K562 (cell line): Measurements from ENCODE around the gene ATP5F1D. TPM values are rescaled to one million over a fixed set of nuclear protein-coding genes. Genes with fewer than 3 reads are reported as not detected.

ENCODE experiments used
- ATAC-seq: fragments of 200-7000 bp; cut with Tn5 transposase; 3 replicates; pipeline ENCODE4 v1.9.1; 2020; ENCODE audit warnings: moderate library complexity
- BruUV-seq: library from RNA; stranded (reverse); fragments of 400-500 nt; replicated peaks from 2 replicates; lab custom pipeline; 2021; lab: Mats Ljungman, UMichigan
- CTCF ChIA-PET: fragments of 300-600 bp; formaldehyde crosslinking; extraction: SDS; loops from one replicate; lab custom pipeline; 2021; ENCODE audit warnings: low intra/inter-chr PET ratio; lab: Yijun Ruan, JAX
- POLR2A ChIA-PET: fragments of 300-600, 350-650 bp; sonication (Branson Sonifier 250); formaldehyde crosslinking; extraction: SDS; loops from one replicate; lab custom pipeline; 2021; ENCODE audit warnings: antibody characterized with exemption, inconsistent platforms; lab: Yijun Ruan, JAX
- DNase-seq, 4 experiments: peaks; one replicate each; pipeline versions ENCODE4 v3.0.0 to v3.0.0-alpha.2; 2011 to 2018; ENCODE audit warnings: low spot score in 3 of 4, mixed read lengths in 3 of 4; ENCODE audit errors: extremely low read depth in 1 of 4
- FAIRE-seq: peaks from 2 replicates; lab custom pipeline; 2011; peaks lifted over from hg19 to GRCh38; lab: Jason Lieb, UNC
- H2AFZ ChIP-seq: 2 replicates; pipeline ENCODE4 v1.6.0; 2011; ENCODE audit warnings: low read depth, low read length, control low read depth, inconsistent platforms
- H3K27ac ChIP-seq: fragments of 200-600 bp; 3 replicates; pipeline ENCODE4 v1.8.0; 2011; ENCODE audit warnings: low read depth, mild to moderate bottlenecking, control low read depth, inconsistent platforms, low read length, moderate library complexity, mixed read lengths; ENCODE audit errors: extremely low read depth
- H3K27me3 ChIP-seq, 2 experiments: fragments of 300-600 bp in 1 of 2; 2 replicates in 1 of 2; 3 replicates in 1 of 2; pipeline versions ENCODE4 v1.6.0 to v1.8.0; 2011; ENCODE audit warnings: inconsistent platforms in 2 of 2, low read length in 2 of 2, mild to moderate bottlenecking in 1 of 2, mixed read lengths in 1 of 2, moderate library complexity in 1 of 2; ENCODE audit not compliant: control insufficient read depth in 2 of 2, insufficient read depth in 2 of 2
- H3K36me3 ChIP-seq: fragments of 300-600 bp; 3 replicates; pipeline ENCODE4 v1.8.0; 2011; ENCODE audit warnings: mild to moderate bottlenecking, low read length, inconsistent platforms; ENCODE audit not compliant: control insufficient read depth, insufficient read depth
- H3K4me1 ChIP-seq, 2 experiments: fragments of 200-600 bp in 1 of 2; replicated peaks in 1 of 2; 2 replicates in 1 of 2; 3 replicates in 1 of 2; pipeline versions ENCODE4 v1.5.1 to v1.8.0; 2011; ENCODE audit warnings: inconsistent platforms in 2 of 2, low read length in 2 of 2, mild to moderate bottlenecking in 1 of 2, mixed read lengths in 1 of 2, moderate library complexity in 1 of 2; ENCODE audit not compliant: control insufficient read depth in 2 of 2, insufficient read depth in 2 of 2
- H3K4me2 ChIP-seq: 2 replicates; pipeline ENCODE4 v1.6.1; 2011; ENCODE audit warnings: low read length, control low read depth, inconsistent platforms, mixed read lengths; ENCODE audit not compliant: insufficient read depth
- H3K4me3 ChIP-seq: fragments of 200-600 bp; sonication (generic), shearing (Covaris generic); 2 replicates; pipeline ENCODE4 v1.5.1; 2016; ENCODE audit warnings: control low read depth, inconsistent platforms
- H3K79me2 ChIP-seq: fragments of 200-600 bp; 3 replicates; pipeline ENCODE4 v1.8.0; 2011; ENCODE audit warnings: low read length, inconsistent platforms; ENCODE audit not compliant: control insufficient read depth, insufficient read depth
- H3K9ac ChIP-seq, 2 experiments: 2 replicates each; pipeline versions ENCODE4 v1.6.0 to v1.6.1; 2011; ENCODE audit warnings: low read depth in 2 of 2, low read length in 2 of 2, control low read depth in 1 of 2, inconsistent platforms in 1 of 2, mild to moderate bottlenecking in 1 of 2, mixed read lengths in 1 of 2; ENCODE audit not compliant: insufficient read depth in 1 of 2
- H3K9me1 ChIP-seq: one replicate; pipeline ENCODE4 v1.6.0; 2011; ENCODE audit warnings: inconsistent platforms, mild to moderate bottlenecking, low read length, moderate library complexity; ENCODE audit not compliant: control insufficient read depth, insufficient read depth
- H3K9me3 ChIP-seq: replicated peaks from 2 replicates; pipeline ENCODE4 v1.5.1; 2011; ENCODE audit warnings: low read depth, low read length, inconsistent platforms; ENCODE audit not compliant: control insufficient read depth, insufficient read depth
- H4K20me1 ChIP-seq: replicated peaks from 2 replicates; pipeline ENCODE4 v1.6.1; 2011; ENCODE audit warnings: low read length, inconsistent platforms, mixed read lengths; ENCODE audit not compliant: control insufficient read depth, insufficient read depth
- GMEB1 ChIP-seq: fragments of 250-450 bp; sonication (Bioruptor Pico); IDR thresholded peaks from 2 replicates; pipeline ENCODE4 v1.4.0; 2020; ENCODE audit warnings: mild to moderate bottlenecking
- POLR2G ChIP-seq: fragments of 200-400 bp; formaldehyde crosslinking; IDR thresholded peaks from 2 replicates; pipeline ENCODE4 v1.6.1; 2017; ENCODE audit warnings: low read depth, mild to moderate bottlenecking, antibody characterized with exemption, low read length, moderate library complexity
- RBFOX2 ChIP-seq: fragments of 200-400 bp; formaldehyde crosslinking; IDR thresholded peaks from 2 replicates; pipeline ENCODE4 v1.6.1; 2017; ENCODE audit warnings: low read depth, mild to moderate bottlenecking, low read length, moderate library complexity
- WGBS: fragments of 100-300 bp; shearing (Covaris generic); methylation state at CpG from one replicate; pipeline ENCODE4 v1.1.6; 2016; ENCODE audit warnings: low coverage, mixed read lengths; ENCODE audit not compliant: insufficient coverage; ENCODE audit errors: missing lambda C conversion rate; 5-methylcytosine and 5-hydroxymethylcytosine counted together
- in situ Hi-C: fragments of 300-500 bp; cut with MboI; formaldehyde crosslinking; loops from 4 replicates; pipeline ENCODE4 v1.15.0; 2018; ENCODE audit warnings: inconsistent platforms, mixed read lengths
- intact Hi-C: fragments of 100-400 bp; cut with micrococcal nuclease; formaldehyde crosslinking; loops from 2 replicates; pipeline ENCODE4 v1.14.2; 2022
- polyA plus RNA-seq, 8 experiments: library from polyadenylated mRNA; depleted of rRNA in 4 of 8; stranded (reverse) in 5 of 8; unstranded in 3 of 8; fragments of >200 nt; fragmentation: Nextera tagmentation in 2 of 8; fragmentation: Illumina TruSeq in 1 of 8; extraction: Ambion mirVana in 2 of 8; extraction: Trizol in 1 of 8; gene quantifications; 2 replicates each; pipeline versions ENCODE4 v1.2.1 to v1.2.3, GENCODE V29; 2011 to 2014; ENCODE audit warnings: inconsistent platforms in 1 of 8, missing spikeins in 1 of 8
- total RNA-seq, 7 experiments: library from RNA; depleted of rRNA in 6 of 7; stranded (reverse); fragments of >200 nt in 6 of 7; fragmentation: Illumina TruSeq in 2 of 7; extraction: Trizol in 2 of 7; gene quantifications; 2 replicates each; pipeline versions ENCODE4 v1.2.1 to v1.2.3, GENCODE V29; 2011 to 2021; ENCODE audit warnings: low replicate concordance in 1 of 7

ATP5F1D gene
- total and polyA plus RNA-seq, 9 of the 15 experiments (the other 6 are each of a cell fraction or from before 2014, with no cell fraction given) = 3.9 to 409 (median 36.8) TPM

GRCh38 chr19:1214862-1215731 is 26.5 kb upstream of the ATP5F1D start:
- Histone ChIP-seq H3K36me3 (peaks cover 73% of the 10 kb centered on the region; the same call in 2 of the 3 replicates), H3K4me1 (peaks cover 16 to 75% of the 10 kb centered on the region in 2 experiments; a peak in 4 of 5 replicates), H3K79me2 (peaks cover 92% of the 10 kb centered on the region), H3K9me1 (peaks cover 18% of the 10 kb centered on the region), H3K27ac (no peak overlapping the region), H3K4me2 (no peak overlapping the region), H3K9me3 (no peaks in the 10 kb centered on the region), H3K27me3 (no peaks in the 10 kb centered on the region), H4K20me1 (peaks cover 62% of the 10 kb centered on the region), H3K4me3 (no peak overlapping the region), H3K9ac (peak overlapping the region in 1 of 2 experiments; percentile 11; a peak in 2 of 4 replicates), H2AFZ (no peak overlapping the region)
- intact Hi-C loops (no loop called here), in situ Hi-C loops (no loop called here)
- ATAC-seq = no peak
- peak; percentile 57 for TF ChIP-seq POLR2G
- TF ChIP-seq RBFOX2 = peak; percentile 33
- no peak for TF ChIP-seq GMEB1 (CRISPR knock-in tag)
- BruUV-seq = no TSS peak
- CTCF ChIA-PET = interaction anchor here (0.6 kb wide), 1 partner anchor 73 kb away, joined by 4 read pairs; no protein-coding TSS in a partner anchor
- DNase-seq = no peak
- POLR2A ChIA-PET = interaction anchor here (0.5 to 0.8 kb wide), 6 partner anchors 29 to 213 kb away, joined by 3 to 5 read pairs (median 3); partner anchors contain the start of gene GPX4
- FAIRE-seq = no peak
- WGBS = 90% methylated on average over 25 of the region's 26 CpGs
